Dermis blood vessel endothelial cell (primary cell): ENCODE measurements around the gene ITGA3. TPM values are rescaled to one million over a fixed set of nuclear protein-coding genes. Genes with fewer than 3 reads are reported as not detected.

Source experiments
- DNase-seq: peaks from one replicate; pipeline ENCODE4 v3.0.0; 2010
- total RNA-seq: library from RNA; depleted of rRNA; stranded (reverse); fragments of >200 nt; gene quantifications from 2 replicates; pipeline ENCODE4 v1.2.3, GENCODE V29; 2014

The ITGA3 gene
- total RNA-seq, 1 donor from 2014 or later: 116 TPM

- no peak for DNase-seq
These were observed 56.1 kb downstream of the ITGA3 start for GRCh38 chr17:50111673-50112655.

GRCh38 chr17:50112694-50113093 is 56.8 kb downstream of the ITGA3 start:
- no peak for DNase-seq

GRCh38 chr17:50113624-50114320 is 57.9 kb downstream of the ITGA3 start:
- DNase-seq: no peak

- DNase-seq: no peak
These were observed 58.5 kb downstream of the ITGA3 start for GRCh38 chr17:50114401-50114800.

GRCh38 chr17:50114849-50115357 is 59.0 kb downstream of the ITGA3 start:
- DNase-seq: peak; percentile 83

GRCh38 chr17:50115756-50116155 is 59.8 kb downstream of the ITGA3 start:
- DNase-seq: no peak

GRCh38 chr17:50117202-50118051 is 61.5 kb downstream of the ITGA3 start:
- DNase-seq: peak; percentile 78

- no peak for DNase-seq
These were observed 62.3 kb downstream of the ITGA3 start for GRCh38 chr17:50118076-50118827.

- DNase-seq: no peak
These were observed 62.9 kb downstream of the ITGA3 start for GRCh38 chr17:50118828-50119218.

- no peak for DNase-seq
These were observed 64.8 kb downstream of the ITGA3 start for GRCh38 chr17:50120475-50121253.

- no peak for DNase-seq
These were observed 67.0 kb downstream of the ITGA3 start for GRCh38 chr17:50122945-50123344.

- DNase-seq: no peak
These were observed 67.9 kb downstream of the ITGA3 start for GRCh38 chr17:50123649-50124349.

GRCh38 chr17:50125420-50125997 is 69.6 kb downstream of the ITGA3 start:
- no peak for DNase-seq

- peak; percentile 63 for DNase-seq
These were observed 71.9 kb downstream of the ITGA3 start for GRCh38 chr17:50127697-50128361.

- DNase-seq: peak; percentile 36
These were observed 72.8 kb downstream of the ITGA3 start for GRCh38 chr17:50128441-50129352.

- no peak for DNase-seq
These were observed 73.4 kb downstream of the ITGA3 start for GRCh38 chr17:50129353-50129727.

GRCh38 chr17:50129728-50130558 is 74.0 kb downstream of the ITGA3 start, which contains the start of gene SAMD14:
Gene SAMD14, minus strand, starts transcription at chr17:50130160. Its CDS starts 5,201 bp downstream, at chr17:50124959.
- DNase-seq: peak; percentile 49
